PC-9 (cell line): Measurements from ENCODE around the gene ACHE. TPM values are rescaled to one million over a fixed set of nuclear protein-coding genes. Genes with fewer than 3 reads are reported as not detected.
A peak's percentile ranks its signal among the peaks of the same experiment; 100 is the strongest.

Experiments
- BruUV-seq: library from RNA; stranded (reverse); fragments of 400-500 nt; replicated peaks from 2 replicates; lab custom pipeline; 2021; lab: Mats Ljungman, UMichigan
- CTCF ChIA-PET: fragments of 300-600 bp; sonication (Branson Sonifier 250); formaldehyde crosslinking; loops from one replicate; lab custom pipeline; 2022; ENCODE audit warnings: antibody characterized with exemption; lab: Charles Lee
- POLR2A ChIA-PET: fragments of 300-600 bp; sonication (Branson Sonifier 250); formaldehyde crosslinking; loops from one replicate; lab custom pipeline; 2022; ENCODE audit warnings: antibody characterized with exemption; ENCODE audit not compliant: unreplicated experiment; lab: Charles Lee
- DNase-seq, 2 experiments: peaks; one replicate each; pipeline versions ENCODE4 v3.0.0 to v3.0.0-alpha.2; 2015 to 2022; ENCODE audit warnings: mixed read lengths in 1 of 2
- H2AFZ ChIP-seq: fragments of 200-600 bp; sonication (generic); 2 replicates; pipeline ENCODE4 v1.8.1; 2017; ENCODE audit warnings: antibody characterized with exemption
- H3F3A ChIP-seq: fragments of 200-600 bp; sonication (generic); 2 replicates; pipeline ENCODE4 v1.8.1; 2017; ENCODE audit warnings: antibody characterized with exemption, mild to moderate bottlenecking, low read depth; ENCODE audit not compliant: insufficient read depth
- H3K27ac ChIP-seq: fragments of 200-600 bp; sonication (generic); 2 replicates; pipeline ENCODE4 v1.6.1; 2016; ENCODE audit warnings: mixed run types
- H3K27me3 ChIP-seq: fragments of 200-600 bp; sonication (generic); 2 replicates; pipeline ENCODE4 v1.6.1; 2016; ENCODE audit warnings: low read depth, mixed run types; ENCODE audit not compliant: insufficient read depth
- H3K36me3 ChIP-seq: fragments of 200-600 bp; sonication (generic); 2 replicates; pipeline ENCODE4 v1.6.1; 2016; ENCODE audit warnings: low read depth, mixed run types
- H3K4me1 ChIP-seq: fragments of 200-600 bp; sonication (generic); replicated peaks from 2 replicates; pipeline ENCODE4 v1.6.1; 2016; ENCODE audit warnings: mixed run types; ENCODE audit not compliant: insufficient read depth
- H3K4me2 ChIP-seq: fragments of 200-600 bp; sonication (generic); 2 replicates; pipeline ENCODE4 v1.6.1; 2017; ENCODE audit warnings: mixed run types
- H3K4me3 ChIP-seq: fragments of 200-600 bp; sonication (generic); 2 replicates; pipeline ENCODE4 v1.6.1; 2016; ENCODE audit warnings: mixed run types
- H3K79me2 ChIP-seq: fragments of 200-600 bp; sonication (generic); 2 replicates; pipeline ENCODE4 v1.6.1; 2017; ENCODE audit warnings: low read depth, mixed run types
- H3K9me2 ChIP-seq: fragments of 200-600 bp; sonication (generic); 2 replicates; pipeline ENCODE4 v1.8.1; 2017; ENCODE audit warnings: mild to moderate bottlenecking; ENCODE audit not compliant: insufficient read depth
- H3K9me3 ChIP-seq: fragments of 200-600 bp; sonication (generic); 2 replicates; pipeline ENCODE4 v1.8.1; 2016; ENCODE audit warnings: low read depth; ENCODE audit not compliant: insufficient read depth
- H4K20me1 ChIP-seq: fragments of 200-600 bp; sonication (generic); 2 replicates; pipeline ENCODE4 v1.8.1; 2017; ENCODE audit not compliant: insufficient read depth
- CTCF ChIP-seq: fragments of 200-600 bp; sonication (generic); conservative IDR thresholded peaks from 2 replicates; pipeline ENCODE4 v1.6.1; 2017; ENCODE audit warnings: mixed run types, antibody characterized with exemption, mild to moderate bottlenecking, moderate library complexity
- EZH2 ChIP-seq: fragments of 200-600 bp; sonication (generic); IDR thresholded peaks from 2 replicates; pipeline ENCODE4 v1.8.0; 2017; ENCODE audit warnings: antibody characterized with exemption, low read depth
- intact Hi-C: fragments of 100-400 bp; cut with micrococcal nuclease; formaldehyde crosslinking; loops from one replicate; pipeline ENCODE4 v1.10.0; 2022; ENCODE audit not compliant: unreplicated experiment
- total RNA-seq: library from RNA; stranded (reverse); gene quantifications from 2 replicates; pipeline ENCODE4 v1.2.3, GENCODE V29; 2021

The ACHE gene
- total RNA-seq, 1 experiment from 2014 or later: 0.35 TPM

GRCh38 chr7:100865938-100866728 lies 29.6 kb downstream of the ACHE start:
- Histone ChIP-seq H3K4me1 (peaks cover 18% of the 10 kb centered on the region), H3K4me3 (peak overlapping the region; percentile 99; the same call in 1 of the 2 replicates), H4K20me1 (no peaks in the 10 kb centered on the region), H3K9me2 (no peaks in the 10 kb centered on the region), H3K4me2 (peak overlapping the region; percentile 95), H3K27me3 (no peaks in the 10 kb centered on the region), H3K27ac (peak overlapping the region; percentile 68), H3K36me3 (no peaks in the 10 kb centered on the region), H3K9me3 (no peaks in the 10 kb centered on the region), H3K79me2 (peaks cover 23% of the 10 kb centered on the region), H2AFZ (no peak overlapping the region), H3F3A (peaks cover 23% of the 10 kb centered on the region)
- CTCF ChIA-PET: no interaction called here
- no peak for TF ChIP-seq EZH2
- TF ChIP-seq CTCF: no peak
- POLR2A ChIA-PET: interaction anchor here (0.5 to 0.6 kb wide), 3 partner anchors 24 to 437 kb away, joined by 3 to 5 read pairs (median 4); partner anchors contain the start of gene UFSP1
- intact Hi-C loops: loop anchor here (1.0 to 5.0 kb wide), 4 partner anchors 14 to 437 kb away; partner anchors contain the start of genes EPHB4, MEPCE, POP7 and SLC12A9
- peak in 1 of 2 experiments; percentile 89 for DNase-seq
- BruUV-seq: no TSS peak

GRCh38 chr7:100865372-100865911 lies 30.2 kb downstream of the ACHE start:
- no peak overlapping the region for H3K4me3 ChIP-seq
- H3K9me2 ChIP-seq: no peaks in the 10 kb centered on the region
- H4K20me1 ChIP-seq: no peaks in the 10 kb centered on the region
- H2AFZ ChIP-seq: no peak overlapping the region
- peaks cover 23% of the 10 kb centered on the region for H3K79me2 ChIP-seq
- no TSS peak for BruUV-seq
- H3K27ac ChIP-seq: peak overlapping the region; percentile 68; the same call in 1 of the 2 replicates
- H3K4me2 ChIP-seq: peak overlapping the region; percentile 95; the same call in 1 of the 2 replicates
- no peaks in the 10 kb centered on the region for H3K36me3 ChIP-seq
- H3K4me1 ChIP-seq: peaks cover 18% of the 10 kb centered on the region
- DNase-seq: peak; percentile 61 to 76
- no peaks in the 10 kb centered on the region for H3K9me3 ChIP-seq
- intact Hi-C loops: loop anchor here (1.0 to 5.0 kb wide), 3 partner anchors 13 to 158 kb away; partner anchors contain the start of genes EPHB4, POP7 and SLC12A9
- H3K27me3 ChIP-seq: no peaks in the 10 kb centered on the region
- CTCF ChIA-PET: no interaction called here
- POLR2A ChIA-PET: interaction anchor here (0.5 to 0.6 kb wide), 2 partner anchors 24 to 436 kb away, joined by 4 to 5 read pairs; partner anchors contain the start of gene UFSP1
- no peak; the same call in 1 of the 2 replicates for TF ChIP-seq CTCF
- TF ChIP-seq EZH2: no peak
- peaks cover 23% of the 10 kb centered on the region for H3F3A ChIP-seq

GRCh38 chr7:100864263-100864845 lies 31.3 kb downstream of the ACHE start:
- CTCF ChIA-PET: interaction anchor here (0.6 kb wide), 2 partner anchors 96 to 119 kb away, joined by 4 to 11 read pairs; no protein-coding TSS in a partner anchor
- POLR2A ChIA-PET: interaction anchor here (0.6 kb wide), 1 partner anchor 37 kb away, joined by 3 read pairs; the partner anchor contains the start of gene EPHB4
- Histone ChIP-seq H4K20me1 (no peaks in the 10 kb centered on the region), H3K36me3 (no peaks in the 10 kb centered on the region), H3K27me3 (no peaks in the 10 kb centered on the region), H3F3A (peaks cover 23% of the 10 kb centered on the region), H3K9me2 (no peaks in the 10 kb centered on the region), H3K27ac (no peak overlapping the region), H3K4me2 (no peak overlapping the region), H3K4me3 (no peak overlapping the region), H3K9me3 (no peaks in the 10 kb centered on the region), H2AFZ (no peak overlapping the region), H3K79me2 (peaks cover 23% of the 10 kb centered on the region), H3K4me1 (peaks cover 18% of the 10 kb centered on the region)
- no peak for DNase-seq
- intact Hi-C loops: no loop called here
- TF ChIP-seq EZH2 (no peak), CTCF (no peak)
- no TSS peak for BruUV-seq
